Glomerular endothelial cell (primary cell): ENCODE measurements around the gene ZCCHC7. TPM values are rescaled to one million over a fixed set of nuclear protein-coding genes. Genes with fewer than 3 reads are reported as not detected.

Source experiments
- DNase-seq: peaks from one replicate; pipeline ENCODE4 v3.0.0-alpha.2; 2011; ENCODE audit warnings: low read depth, low spot score; ENCODE audit errors: extremely low read depth
- total RNA-seq: library from RNA; depleted of rRNA; stranded (reverse); fragments of >200 nt; gene quantifications from 2 replicates; pipeline ENCODE4 v1.2.3, GENCODE V29; 2015

Gene ZCCHC7
- total RNA-seq, 1 donor from 2014 or later, result 20.5 TPM

- no peak for DNase-seq
Measured at GRCh38 chr9:37364751-37365360, 244.5 kb downstream of the ZCCHC7 start.

GRCh38 chr9:37369671-37370070, 249.3 kb downstream of the ZCCHC7 start:
- no peak for DNase-seq

DNA sequence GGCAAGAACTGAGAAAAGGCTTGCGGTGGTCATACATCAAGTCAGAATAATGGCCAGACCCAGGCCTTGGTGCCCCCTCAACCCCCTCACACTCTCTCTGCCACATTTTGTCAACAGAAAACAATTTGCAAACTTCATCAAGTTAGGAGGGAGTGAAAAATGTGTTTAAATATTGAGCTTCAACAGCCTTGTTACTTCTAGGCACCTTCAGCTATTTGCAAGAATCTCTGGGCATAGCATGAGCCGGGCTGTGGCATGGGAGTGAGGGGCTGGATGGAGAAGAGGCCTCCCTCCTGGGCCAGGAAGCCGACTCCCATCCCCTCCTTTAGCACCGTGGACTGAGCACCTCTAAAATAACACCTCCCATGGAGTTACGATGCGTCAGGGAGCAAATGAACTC, 249.9 kb downstream of the ZCCHC7 start:
- DNase-seq, result no peak

DNA sequence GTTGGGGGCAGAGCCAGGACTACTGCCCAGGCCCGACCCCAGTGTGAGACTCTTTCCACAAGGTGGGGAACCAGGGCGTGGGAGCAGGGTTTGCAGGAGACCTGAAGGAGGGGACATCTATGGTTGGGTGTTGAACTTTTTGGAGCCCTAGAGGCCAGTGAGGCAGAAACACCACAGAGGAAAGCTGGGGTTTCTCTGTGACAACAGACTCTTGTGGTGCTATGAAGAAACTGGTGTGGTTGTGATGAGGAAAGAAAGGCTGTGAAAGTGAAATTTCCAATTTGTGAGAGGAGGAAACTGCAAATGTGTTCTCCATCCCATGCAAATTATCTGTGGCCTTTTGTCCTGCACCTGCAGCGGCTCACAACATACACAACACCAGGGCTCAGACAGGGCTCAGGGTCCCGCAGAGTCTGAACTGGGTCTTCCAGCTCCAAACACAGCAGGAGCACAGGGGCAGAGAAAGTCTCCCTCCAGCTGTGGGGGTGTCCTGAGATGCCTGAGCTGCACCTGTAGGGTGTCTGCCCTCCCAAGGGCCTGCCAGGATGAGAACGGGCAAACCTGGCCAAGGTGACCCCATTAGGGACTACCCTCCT, 250.7 kb downstream of the ZCCHC7 start:
- DNase-seq, result no peak

- DNase-seq, result no peak
Measured at GRCh38 chr9:37371565-37372464, 251.4 kb downstream of the ZCCHC7 start.

- DNase-seq, result no peak
Measured at GRCh38 chr9:37372839-37373238, 252.5 kb downstream of the ZCCHC7 start.

GRCh38 chr9:37373621-37374020, 253.2 kb downstream of the ZCCHC7 start:
- no peak for DNase-seq

DNA sequence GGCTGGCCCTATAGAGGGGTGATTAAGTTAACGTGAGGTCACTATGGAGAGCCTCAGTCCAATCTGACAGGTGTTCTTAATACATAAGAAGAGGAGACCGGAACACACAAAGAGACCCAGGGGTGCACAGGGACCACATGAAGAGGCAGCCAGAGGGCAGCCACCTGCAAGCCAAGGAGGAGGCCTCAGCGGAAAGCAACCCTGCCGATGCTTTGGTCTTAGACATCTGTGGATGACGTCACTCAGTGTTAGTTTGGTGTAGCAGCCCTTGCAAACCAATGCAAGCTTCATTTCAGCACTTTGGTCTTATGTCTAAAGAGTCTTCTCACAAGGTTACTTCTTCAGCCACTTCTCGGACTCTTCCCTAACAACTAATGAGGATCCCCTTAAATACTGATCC, 254.5 kb downstream of the ZCCHC7 start:
- no peak for DNase-seq

GRCh38 chr9:37377688-37378612, 257.6 kb downstream of the ZCCHC7 start:
- DNase-seq, result no peak

- DNase-seq, result no peak
Measured at GRCh38 chr9:37378613-37379004, 258.2 kb downstream of the ZCCHC7 start.

- DNase-seq, result no peak
Measured at GRCh38 chr9:37379835-37380234, 259.5 kb downstream of the ZCCHC7 start.

- DNase-seq, result no peak
Measured at GRCh38 chr9:37380570-37380969, 260.2 kb downstream of the ZCCHC7 start.

GRCh38 chr9:37381094-37381741, 260.8 kb downstream of the ZCCHC7 start:
- no peak for DNase-seq

DNA sequence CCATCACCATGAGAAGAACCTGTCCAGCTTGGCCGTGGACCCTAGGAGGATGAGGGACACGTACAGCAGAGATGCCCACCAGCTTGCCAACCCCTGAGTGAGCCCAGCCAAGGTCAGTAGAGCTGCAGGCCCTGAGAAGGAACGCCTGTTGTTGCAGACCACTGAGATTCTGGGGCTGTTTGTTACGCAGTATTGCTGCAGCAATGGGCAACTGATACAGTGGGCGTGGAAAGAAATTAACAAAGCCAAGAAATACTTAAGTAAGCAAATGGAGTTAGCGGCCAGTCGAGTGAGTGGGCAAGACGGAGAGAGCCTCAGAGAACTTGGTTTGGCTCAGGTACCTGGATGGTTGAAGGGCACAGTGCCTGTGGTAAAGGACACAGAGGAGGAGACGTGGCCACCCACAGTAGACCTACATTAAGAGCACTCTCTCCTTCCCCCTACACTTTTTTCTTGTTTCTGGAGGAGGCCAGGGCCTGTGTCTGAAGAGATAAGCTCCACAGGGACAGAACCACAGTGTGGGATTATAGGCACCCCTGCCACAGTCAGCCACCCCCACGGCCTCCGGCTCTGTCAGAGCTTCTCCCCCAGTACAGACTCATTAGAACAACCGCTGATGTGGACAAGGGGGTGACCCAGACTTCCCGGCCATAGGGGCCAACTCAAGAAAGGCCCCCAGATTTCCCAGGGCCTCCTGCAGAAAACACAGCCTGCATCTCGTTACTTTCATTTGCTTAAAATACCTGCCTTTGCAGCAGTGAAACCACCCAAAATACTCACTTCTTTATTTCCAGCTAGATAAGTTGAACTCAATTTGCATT, 262.0 kb downstream of the ZCCHC7 start:
- no peak for DNase-seq

DNA sequence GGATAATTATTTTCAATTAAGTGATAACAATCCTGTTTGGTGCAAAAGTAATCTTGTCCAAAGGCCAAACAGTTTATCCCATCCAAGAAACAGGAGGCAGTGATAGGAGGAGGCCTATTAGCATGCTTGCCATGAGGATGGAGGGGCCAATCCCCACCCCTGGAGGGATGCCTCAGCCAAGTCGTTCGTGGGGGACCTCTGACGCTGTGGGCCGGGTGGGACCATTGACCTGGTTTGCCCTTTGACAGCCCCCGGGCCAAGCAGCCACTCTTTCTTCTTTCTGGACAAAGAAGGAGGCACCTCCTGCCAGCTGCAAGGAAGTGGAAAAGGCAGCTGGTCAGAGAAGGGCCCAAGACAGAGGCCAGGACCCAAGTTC, 262.6 kb downstream of the ZCCHC7 start:
- DNase-seq, result no peak

- DNase-seq, result no peak
Measured at GRCh38 chr9:37383393-37383792, 263.0 kb downstream of the ZCCHC7 start.

- no peak for DNase-seq
Measured at GRCh38 chr9:37383876-37384746, 263.7 kb downstream of the ZCCHC7 start.

- DNase-seq, result no peak
Measured at GRCh38 chr9:37385286-37385685, 264.9 kb downstream of the ZCCHC7 start.

GRCh38 chr9:37386988-37387387, 266.6 kb downstream of the ZCCHC7 start:
- no peak for DNase-seq
